ENCODE data around the gene SLC35G6. TPM values are rescaled to one million over a fixed set of nuclear protein-coding genes. Genes with fewer than 3 reads are reported as not detected.

Gene SLC35G6
- total RNA-seq, 1 donor from 2014 or later = not detected

GRCh38 chr17:7496470-7497183 is 15.4 kb downstream of the SLC35G6 start:
- Mint-ChIP-seq H3K4me3 (no peak overlapping the region), H3K36me3 (peaks cover 48% of the 10 kb centered on the region), H3K27me3 (no peaks in the 10 kb centered on the region), H3K27ac (peak overlapping the region; percentile 83), H3K4me1 (ENCODE audit: unreplicated experiment) (peaks cover 22% of the 10 kb centered on the region), H3K9me3 (no peaks in the 10 kb centered on the region)
- TF ChIP-seq, protein P1, sequence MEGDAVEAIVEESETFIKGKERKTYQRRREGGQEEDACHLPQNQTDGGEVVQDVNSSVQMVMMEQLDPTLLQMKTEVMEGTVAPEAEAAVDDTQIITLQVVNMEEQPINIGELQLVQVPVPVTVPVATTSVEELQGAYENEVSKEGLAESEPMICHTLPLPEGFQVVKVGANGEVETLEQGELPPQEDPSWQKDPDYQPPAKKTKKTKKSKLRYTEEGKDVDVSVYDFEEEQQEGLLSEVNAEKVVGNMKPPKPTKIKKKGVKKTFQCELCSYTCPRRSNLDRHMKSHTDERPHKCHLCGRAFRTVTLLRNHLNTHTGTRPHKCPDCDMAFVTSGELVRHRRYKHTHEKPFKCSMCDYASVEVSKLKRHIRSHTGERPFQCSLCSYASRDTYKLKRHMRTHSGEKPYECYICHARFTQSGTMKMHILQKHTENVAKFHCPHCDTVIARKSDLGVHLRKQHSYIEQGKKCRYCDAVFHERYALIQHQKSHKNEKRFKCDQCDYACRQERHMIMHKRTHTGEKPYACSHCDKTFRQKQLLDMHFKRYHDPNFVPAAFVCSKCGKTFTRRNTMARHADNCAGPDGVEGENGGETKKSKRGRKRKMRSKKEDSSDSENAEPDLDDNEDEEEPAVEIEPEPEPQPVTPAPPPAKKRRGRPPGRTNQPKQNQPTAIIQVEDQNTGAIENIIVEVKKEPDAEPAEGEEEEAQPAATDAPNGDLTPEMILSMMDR (conservative IDR thresholded peaks at IDR 0.05) = no peak
- DNase-seq (ENCODE audit: extremely low spot score, unreplicated experiment) = no peak

GRCh38 chr17:7497228-7497627 is 16.0 kb downstream of the SLC35G6 start:
- peaks cover 48% of the 10 kb centered on the region for H3K36me3 Mint-ChIP-seq
- no peak for DNase-seq (ENCODE audit: extremely low spot score, unreplicated experiment)
- H3K27me3 Mint-ChIP-seq = no peaks in the 10 kb centered on the region
- no peak overlapping the region for H3K4me3 Mint-ChIP-seq
- no peaks in the 10 kb centered on the region for H3K9me3 Mint-ChIP-seq
- H3K4me1 Mint-ChIP-seq (ENCODE audit: unreplicated experiment) = peaks cover 18% of the 10 kb centered on the region
- TF ChIP-seq, protein P1 (conservative IDR thresholded peaks at IDR 0.05) = no peak
- H3K27ac Mint-ChIP-seq = peak overlapping the region; percentile 83

DNA sequence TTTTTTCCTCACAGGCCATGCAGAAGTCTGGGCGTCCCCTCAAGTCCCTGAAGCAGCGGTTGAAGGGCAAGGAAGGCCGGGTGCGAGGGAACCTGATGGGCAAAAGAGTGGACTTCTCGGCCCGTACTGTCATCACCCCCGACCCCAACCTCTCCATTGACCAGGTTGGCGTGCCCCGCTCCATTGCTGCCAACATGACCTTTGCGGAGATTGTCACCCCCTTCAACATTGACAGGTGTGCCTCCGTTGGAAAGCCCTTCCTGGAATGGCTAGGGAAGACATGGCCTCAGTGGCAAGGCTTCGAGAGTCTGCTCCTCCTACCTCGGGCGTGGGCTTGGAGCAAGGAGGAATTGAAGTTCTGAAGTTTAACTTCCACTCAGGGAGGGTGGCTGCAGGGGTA is 16.4 kb downstream of the SLC35G6 start:
- peaks cover 17% of the 10 kb centered on the region for H3K4me1 Mint-ChIP-seq (ENCODE audit: unreplicated experiment)

GRCh38 chr17:7499161-7499560 is 17.9 kb downstream of the SLC35G6 start:
- Mint-ChIP-seq H3K9me3 (no peaks in the 10 kb centered on the region), H3K27me3 (no peaks in the 10 kb centered on the region), H3K36me3 (peaks cover 47% of the 10 kb centered on the region), H3K4me3 (no peak overlapping the region), H3K4me1 (ENCODE audit: unreplicated experiment) (peaks cover 4% of the 10 kb centered on the region), H3K27ac (peak overlapping the region; percentile 49)
- TF ChIP-seq, protein P1 (conservative IDR thresholded peaks at IDR 0.05) = no peak
- DNase-seq (ENCODE audit: extremely low spot score, unreplicated experiment) = no peak

More for the DNA sequence above, 16.4 kb downstream of the SLC35G6 start:
- TF ChIP-seq, protein P1 (conservative IDR thresholded peaks at IDR 0.05) = no peak
- Mint-ChIP-seq H3K27me3 (no peaks in the 10 kb centered on the region), H3K27ac (no peak overlapping the region), H3K4me3 (no peak overlapping the region), H3K9me3 (no peaks in the 10 kb centered on the region), H3K36me3 (peaks cover 51% of the 10 kb centered on the region)
- no peak for DNase-seq (ENCODE audit: extremely low spot score, unreplicated experiment)

DNA sequence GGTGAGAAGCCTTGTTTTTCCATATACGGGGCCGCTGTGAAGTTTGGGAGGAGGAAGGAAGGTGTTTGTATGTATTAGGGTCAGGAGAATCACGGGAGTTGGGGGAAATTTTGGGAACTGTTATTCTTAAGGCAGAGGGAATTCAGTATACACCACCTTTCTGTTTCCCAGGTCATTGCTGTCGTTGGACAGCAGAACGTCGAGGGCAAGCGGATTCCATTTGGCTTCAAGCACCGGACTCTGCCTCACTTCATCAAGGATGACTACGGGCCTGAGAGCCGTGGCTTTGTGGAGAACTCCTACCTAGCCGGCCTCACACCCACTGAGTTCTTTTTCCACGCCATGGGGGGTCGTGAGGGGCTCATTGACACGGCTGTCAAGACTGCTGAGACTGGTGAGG is 20.5 kb downstream of the SLC35G6 start:
- H3K4me3 Mint-ChIP-seq = no peak overlapping the region
- no peak overlapping the region for H3K27ac Mint-ChIP-seq
- no peaks in the 10 kb centered on the region for H3K9me3 Mint-ChIP-seq
- no peak for DNase-seq (ENCODE audit: extremely low spot score, unreplicated experiment)
- TF ChIP-seq, protein P1 (conservative IDR thresholded peaks at IDR 0.05) = no peak
- H3K27me3 Mint-ChIP-seq = no peaks in the 10 kb centered on the region
- peaks cover 47% of the 10 kb centered on the region for H3K36me3 Mint-ChIP-seq
- no peaks in the 10 kb centered on the region for H3K4me1 Mint-ChIP-seq (ENCODE audit: unreplicated experiment)

Measured in type B pancreatic cell (in vitro differentiated cells).